Upper lobe of left lung (tissue), 4 donors: ENCODE measurements around the gene TNF.

Experiments
- CTCF ChIP-seq, 6 experiments: fragments of 450-650 bp in 4 of 6; fragments of 200-600 bp in 2 of 6; sonication (generic) in 2 of 6; IDR thresholded peaks; one replicate each; pipeline ENCODE4 v1.5.1; 2016 to 2019; ENCODE audit warnings: antibody characterized with exemption in 6 of 6
- EP300 ChIP-seq, 4 donors: sonication (generic); formaldehyde crosslinking; IDR thresholded peaks; one replicate each; pipeline ENCODE4 v1.5.1; 2017; ENCODE audit warnings: antibody characterized with exemption in 4 of 4, control low read depth in 2 of 4
- POLR2A ChIP-seq, 4 donors: fragments of 450-650 bp; IDR thresholded peaks; one replicate each; pipeline ENCODE4 v1.5.1; 2016 to 2017; ENCODE audit warnings: antibody characterized with exemption in 4 of 4, mild to moderate bottlenecking in 2 of 4

GRCh38 chr6:31614075-31614619, 38.8 kb downstream of the TNF start:
- TF ChIP-seq CTCF (IDR thresholded peaks at IDR 0.05) (no peak), POLR2A (IDR thresholded peaks at IDR 0.05) (no peak), EP300 (IDR thresholded peaks at IDR 0.05) (no peak)
